Measurements from ENCODE around the gene RNF41.

- TF ChIP-seq, protein P1, sequence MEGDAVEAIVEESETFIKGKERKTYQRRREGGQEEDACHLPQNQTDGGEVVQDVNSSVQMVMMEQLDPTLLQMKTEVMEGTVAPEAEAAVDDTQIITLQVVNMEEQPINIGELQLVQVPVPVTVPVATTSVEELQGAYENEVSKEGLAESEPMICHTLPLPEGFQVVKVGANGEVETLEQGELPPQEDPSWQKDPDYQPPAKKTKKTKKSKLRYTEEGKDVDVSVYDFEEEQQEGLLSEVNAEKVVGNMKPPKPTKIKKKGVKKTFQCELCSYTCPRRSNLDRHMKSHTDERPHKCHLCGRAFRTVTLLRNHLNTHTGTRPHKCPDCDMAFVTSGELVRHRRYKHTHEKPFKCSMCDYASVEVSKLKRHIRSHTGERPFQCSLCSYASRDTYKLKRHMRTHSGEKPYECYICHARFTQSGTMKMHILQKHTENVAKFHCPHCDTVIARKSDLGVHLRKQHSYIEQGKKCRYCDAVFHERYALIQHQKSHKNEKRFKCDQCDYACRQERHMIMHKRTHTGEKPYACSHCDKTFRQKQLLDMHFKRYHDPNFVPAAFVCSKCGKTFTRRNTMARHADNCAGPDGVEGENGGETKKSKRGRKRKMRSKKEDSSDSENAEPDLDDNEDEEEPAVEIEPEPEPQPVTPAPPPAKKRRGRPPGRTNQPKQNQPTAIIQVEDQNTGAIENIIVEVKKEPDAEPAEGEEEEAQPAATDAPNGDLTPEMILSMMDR (IDR thresholded peaks at IDR 0.05), result no peak
- no peak for TF ChIP-seq POLR2AphosphoS5 (IDR thresholded peaks at IDR 0.05)
- TF ChIP-seq POLR2A (IDR thresholded peaks at IDR 0.05; ENCODE audit: low read depth), result no peak
- no peak for TF ChIP-seq EP300 (IDR thresholded peaks at IDR 0.05)
These were observed 35.9 kb upstream of the RNF41 start for GRCh38 chr12:56257491-56258067.
